K562 (cell line): ENCODE measurements around the gene ERMARD. TPM values are rescaled to one million over a fixed set of nuclear protein-coding genes. Genes with fewer than 3 reads are reported as not detected.

ENCODE experiments used
- ZFP36 ChIP-seq: fragments of 150-350 bp; IDR thresholded peaks from 2 replicates; pipeline ENCODE4 v1.6.1; 2018; ENCODE audit warnings: low read length, low read depth; ENCODE audit not compliant: partially characterized antibody
- ZNF644 ChIP-seq: fragments of 200-800 bp; sonication (Bioruptor generic); IDR thresholded peaks from 2 replicates; pipeline ENCODE4 v1.6.1; 2016; ENCODE audit warnings: low read depth, missing genetic modification characterization, missing compliant biosample characterization
- polyA plus RNA-seq, 8 experiments: library from polyadenylated mRNA; depleted of rRNA in 4 of 8; stranded (reverse) in 5 of 8; unstranded in 3 of 8; fragments of >200 nt; fragmentation: Nextera tagmentation in 2 of 8; fragmentation: Illumina TruSeq in 1 of 8; extraction: Ambion mirVana in 2 of 8; extraction: Trizol in 1 of 8; gene quantifications; 2 replicates each; pipeline versions ENCODE4 v1.2.1 to v1.2.3, GENCODE V29; 2011 to 2014; ENCODE audit warnings: inconsistent platforms in 1 of 8, missing spikeins in 1 of 8
- total RNA-seq, 7 experiments: library from RNA; depleted of rRNA in 6 of 7; stranded (reverse); fragments of >200 nt in 6 of 7; fragmentation: Illumina TruSeq in 2 of 7; extraction: Trizol in 2 of 7; gene quantifications; 2 replicates each; pipeline versions ENCODE4 v1.2.1 to v1.2.3, GENCODE V29; 2011 to 2021; ENCODE audit warnings: low replicate concordance in 1 of 7
- TF ChIP-seq, protein P1 (sequence below): fragments of 200-600 bp; sonication (generic); IDR thresholded peaks from one replicate; pipeline ENCODE4 v1.6.1; 2012; ENCODE audit warnings: mild to moderate bottlenecking, low read depth, low read length, inconsistent platforms
- TF ChIP-seq, protein P2 (sequence below): IDR thresholded peaks from 2 replicates; pipeline ENCODE4 v1.6.1; 2012; ENCODE audit warnings: low read depth, low read length, improper control_type of control experiment, borderline replicate concordance
- TF ChIP-seq, protein P3 (sequence below): fragments of 250-450 bp; sonication (Bioruptor Pico); IDR thresholded peaks from 2 replicates; pipeline ENCODE4 v1.4.0; 2020; ENCODE audit warnings: mild to moderate bottlenecking, moderate library complexity
- TF ChIP-seq, protein P4 (sequence below): sonication (generic); formaldehyde crosslinking; IDR thresholded peaks from 2 replicates; pipeline ENCODE4 v1.8.1; 2023; ENCODE audit warnings: mild to moderate bottlenecking, missing genetic modification reagents

Gene ERMARD
- total and polyA plus RNA-seq, 9 of the 15 experiments (the other 6 are each of a cell fraction or from before 2014, with no cell fraction given): 14.5 to 68.6 (median 27.7) TPM

DNA sequence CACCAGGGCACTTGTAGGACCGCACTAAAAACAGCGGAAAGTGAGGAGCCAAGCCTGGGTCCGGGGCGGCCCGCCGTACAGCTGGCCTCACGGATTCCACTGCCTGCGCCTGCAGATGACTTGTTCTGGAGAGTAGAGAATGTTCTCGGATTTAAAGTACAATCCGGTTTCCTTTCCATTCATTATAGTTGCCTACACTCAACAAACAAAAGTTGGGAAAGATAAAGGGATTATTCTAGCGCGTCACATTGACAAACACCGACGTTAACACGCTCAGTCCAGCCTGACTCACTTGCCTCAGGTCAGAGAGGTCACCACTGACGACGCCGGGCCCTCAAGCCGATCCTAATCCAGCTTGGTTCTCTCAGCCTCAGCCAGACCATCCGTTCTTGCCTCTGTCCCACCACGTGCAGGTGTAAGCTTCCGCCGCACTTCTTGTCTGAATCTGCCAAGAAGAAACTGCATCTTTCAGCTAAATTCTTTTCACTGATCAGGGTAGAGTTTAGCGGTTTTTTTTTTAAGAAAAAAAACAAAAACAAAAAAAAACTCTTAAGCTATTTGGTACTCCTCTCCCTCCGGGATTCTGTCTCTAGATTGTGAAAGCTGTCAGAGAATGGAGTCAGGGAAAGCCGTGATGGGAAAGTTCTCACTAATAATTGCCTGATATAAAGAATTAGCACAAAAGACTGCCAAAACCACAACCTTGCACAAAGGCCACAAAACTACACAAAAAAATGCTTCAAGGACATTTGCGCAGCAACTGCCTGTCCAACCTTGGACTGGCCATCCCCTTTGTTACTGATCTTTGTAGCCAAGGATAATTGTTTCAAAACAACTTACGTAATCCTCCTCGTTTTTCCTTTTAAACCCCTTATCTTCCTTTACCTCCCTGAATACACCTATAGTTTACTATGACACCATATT lies 26.0 kb upstream of the ERMARD start (continued):
- TF ChIP-seq, protein P1, sequence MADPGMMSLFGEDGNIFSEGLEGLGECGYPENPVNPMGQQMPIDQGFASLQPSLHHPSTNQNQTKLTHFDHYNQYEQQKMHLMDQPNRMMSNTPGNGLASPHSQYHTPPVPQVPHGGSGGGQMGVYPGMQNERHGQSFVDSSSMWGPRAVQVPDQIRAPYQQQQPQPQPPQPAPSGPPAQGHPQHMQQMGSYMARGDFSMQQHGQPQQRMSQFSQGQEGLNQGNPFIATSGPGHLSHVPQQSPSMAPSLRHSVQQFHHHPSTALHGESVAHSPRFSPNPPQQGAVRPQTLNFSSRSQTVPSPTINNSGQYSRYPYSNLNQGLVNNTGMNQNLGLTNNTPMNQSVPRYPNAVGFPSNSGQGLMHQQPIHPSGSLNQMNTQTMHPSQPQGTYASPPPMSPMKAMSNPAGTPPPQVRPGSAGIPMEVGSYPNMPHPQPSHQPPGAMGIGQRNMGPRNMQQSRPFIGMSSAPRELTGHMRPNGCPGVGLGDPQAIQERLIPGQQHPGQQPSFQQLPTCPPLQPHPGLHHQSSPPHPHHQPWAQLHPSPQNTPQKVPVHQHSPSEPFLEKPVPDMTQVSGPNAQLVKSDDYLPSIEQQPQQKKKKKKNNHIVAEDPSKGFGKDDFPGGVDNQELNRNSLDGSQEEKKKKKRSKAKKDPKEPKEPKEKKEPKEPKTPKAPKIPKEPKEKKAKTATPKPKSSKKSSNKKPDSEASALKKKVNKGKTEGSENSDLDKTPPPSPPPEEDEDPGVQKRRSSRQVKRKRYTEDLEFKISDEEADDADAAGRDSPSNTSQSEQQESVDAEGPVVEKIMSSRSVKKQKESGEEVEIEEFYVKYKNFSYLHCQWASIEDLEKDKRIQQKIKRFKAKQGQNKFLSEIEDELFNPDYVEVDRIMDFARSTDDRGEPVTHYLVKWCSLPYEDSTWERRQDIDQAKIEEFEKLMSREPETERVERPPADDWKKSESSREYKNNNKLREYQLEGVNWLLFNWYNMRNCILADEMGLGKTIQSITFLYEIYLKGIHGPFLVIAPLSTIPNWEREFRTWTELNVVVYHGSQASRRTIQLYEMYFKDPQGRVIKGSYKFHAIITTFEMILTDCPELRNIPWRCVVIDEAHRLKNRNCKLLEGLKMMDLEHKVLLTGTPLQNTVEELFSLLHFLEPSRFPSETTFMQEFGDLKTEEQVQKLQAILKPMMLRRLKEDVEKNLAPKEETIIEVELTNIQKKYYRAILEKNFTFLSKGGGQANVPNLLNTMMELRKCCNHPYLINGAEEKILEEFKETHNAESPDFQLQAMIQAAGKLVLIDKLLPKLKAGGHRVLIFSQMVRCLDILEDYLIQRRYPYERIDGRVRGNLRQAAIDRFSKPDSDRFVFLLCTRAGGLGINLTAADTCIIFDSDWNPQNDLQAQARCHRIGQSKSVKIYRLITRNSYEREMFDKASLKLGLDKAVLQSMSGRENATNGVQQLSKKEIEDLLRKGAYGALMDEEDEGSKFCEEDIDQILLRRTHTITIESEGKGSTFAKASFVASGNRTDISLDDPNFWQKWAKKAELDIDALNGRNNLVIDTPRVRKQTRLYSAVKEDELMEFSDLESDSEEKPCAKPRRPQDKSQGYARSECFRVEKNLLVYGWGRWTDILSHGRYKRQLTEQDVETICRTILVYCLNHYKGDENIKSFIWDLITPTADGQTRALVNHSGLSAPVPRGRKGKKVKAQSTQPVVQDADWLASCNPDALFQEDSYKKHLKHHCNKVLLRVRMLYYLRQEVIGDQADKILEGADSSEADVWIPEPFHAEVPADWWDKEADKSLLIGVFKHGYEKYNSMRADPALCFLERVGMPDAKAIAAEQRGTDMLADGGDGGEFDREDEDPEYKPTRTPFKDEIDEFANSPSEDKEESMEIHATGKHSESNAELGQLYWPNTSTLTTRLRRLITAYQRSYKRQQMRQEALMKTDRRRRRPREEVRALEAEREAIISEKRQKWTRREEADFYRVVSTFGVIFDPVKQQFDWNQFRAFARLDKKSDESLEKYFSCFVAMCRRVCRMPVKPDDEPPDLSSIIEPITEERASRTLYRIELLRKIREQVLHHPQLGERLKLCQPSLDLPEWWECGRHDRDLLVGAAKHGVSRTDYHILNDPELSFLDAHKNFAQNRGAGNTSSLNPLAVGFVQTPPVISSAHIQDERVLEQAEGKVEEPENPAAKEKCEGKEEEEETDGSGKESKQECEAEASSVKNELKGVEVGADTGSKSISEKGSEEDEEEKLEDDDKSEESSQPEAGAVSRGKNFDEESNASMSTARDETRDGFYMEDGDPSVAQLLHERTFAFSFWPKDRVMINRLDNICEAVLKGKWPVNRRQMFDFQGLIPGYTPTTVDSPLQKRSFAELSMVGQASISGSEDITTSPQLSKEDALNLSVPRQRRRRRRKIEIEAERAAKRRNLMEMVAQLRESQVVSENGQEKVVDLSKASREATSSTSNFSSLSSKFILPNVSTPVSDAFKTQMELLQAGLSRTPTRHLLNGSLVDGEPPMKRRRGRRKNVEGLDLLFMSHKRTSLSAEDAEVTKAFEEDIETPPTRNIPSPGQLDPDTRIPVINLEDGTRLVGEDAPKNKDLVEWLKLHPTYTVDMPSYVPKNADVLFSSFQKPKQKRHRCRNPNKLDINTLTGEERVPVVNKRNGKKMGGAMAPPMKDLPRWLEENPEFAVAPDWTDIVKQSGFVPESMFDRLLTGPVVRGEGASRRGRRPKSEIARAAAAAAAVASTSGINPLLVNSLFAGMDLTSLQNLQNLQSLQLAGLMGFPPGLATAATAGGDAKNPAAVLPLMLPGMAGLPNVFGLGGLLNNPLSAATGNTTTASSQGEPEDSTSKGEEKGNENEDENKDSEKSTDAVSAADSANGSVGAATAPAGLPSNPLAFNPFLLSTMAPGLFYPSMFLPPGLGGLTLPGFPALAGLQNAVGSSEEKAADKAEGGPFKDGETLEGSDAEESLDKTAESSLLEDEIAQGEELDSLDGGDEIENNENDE: no peak
- TF ChIP-seq ZFP36: peak; percentile 23
- TF ChIP-seq, protein P2, sequence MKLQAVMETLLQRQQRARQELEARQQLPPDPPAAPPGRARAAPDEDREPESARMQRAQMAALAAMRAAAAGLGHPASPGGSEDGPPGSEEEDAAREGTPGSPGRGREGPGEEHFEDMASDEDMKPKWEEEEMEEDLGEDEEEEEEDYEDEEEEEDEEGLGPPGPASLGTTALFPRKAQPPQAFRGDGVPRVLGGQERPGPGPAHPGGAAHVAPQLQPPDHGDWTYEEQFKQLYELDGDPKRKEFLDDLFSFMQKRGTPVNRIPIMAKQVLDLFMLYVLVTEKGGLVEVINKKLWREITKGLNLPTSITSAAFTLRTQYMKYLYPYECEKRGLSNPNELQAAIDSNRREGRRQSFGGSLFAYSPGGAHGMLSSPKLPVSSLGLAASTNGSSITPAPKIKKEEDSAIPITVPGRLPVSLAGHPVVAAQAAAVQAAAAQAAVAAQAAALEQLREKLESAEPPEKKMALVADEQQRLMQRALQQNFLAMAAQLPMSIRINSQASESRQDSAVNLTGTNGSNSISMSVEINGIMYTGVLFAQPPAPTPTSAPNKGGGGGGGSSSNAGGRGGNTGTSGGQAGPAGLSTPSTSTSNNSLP: peak; percentile 22; the same call in 1 of the 2 replicates
- TF ChIP-seq ZNF644: peak; percentile 51; the same call in 1 of the 2 replicates
- TF ChIP-seq, protein P3, sequence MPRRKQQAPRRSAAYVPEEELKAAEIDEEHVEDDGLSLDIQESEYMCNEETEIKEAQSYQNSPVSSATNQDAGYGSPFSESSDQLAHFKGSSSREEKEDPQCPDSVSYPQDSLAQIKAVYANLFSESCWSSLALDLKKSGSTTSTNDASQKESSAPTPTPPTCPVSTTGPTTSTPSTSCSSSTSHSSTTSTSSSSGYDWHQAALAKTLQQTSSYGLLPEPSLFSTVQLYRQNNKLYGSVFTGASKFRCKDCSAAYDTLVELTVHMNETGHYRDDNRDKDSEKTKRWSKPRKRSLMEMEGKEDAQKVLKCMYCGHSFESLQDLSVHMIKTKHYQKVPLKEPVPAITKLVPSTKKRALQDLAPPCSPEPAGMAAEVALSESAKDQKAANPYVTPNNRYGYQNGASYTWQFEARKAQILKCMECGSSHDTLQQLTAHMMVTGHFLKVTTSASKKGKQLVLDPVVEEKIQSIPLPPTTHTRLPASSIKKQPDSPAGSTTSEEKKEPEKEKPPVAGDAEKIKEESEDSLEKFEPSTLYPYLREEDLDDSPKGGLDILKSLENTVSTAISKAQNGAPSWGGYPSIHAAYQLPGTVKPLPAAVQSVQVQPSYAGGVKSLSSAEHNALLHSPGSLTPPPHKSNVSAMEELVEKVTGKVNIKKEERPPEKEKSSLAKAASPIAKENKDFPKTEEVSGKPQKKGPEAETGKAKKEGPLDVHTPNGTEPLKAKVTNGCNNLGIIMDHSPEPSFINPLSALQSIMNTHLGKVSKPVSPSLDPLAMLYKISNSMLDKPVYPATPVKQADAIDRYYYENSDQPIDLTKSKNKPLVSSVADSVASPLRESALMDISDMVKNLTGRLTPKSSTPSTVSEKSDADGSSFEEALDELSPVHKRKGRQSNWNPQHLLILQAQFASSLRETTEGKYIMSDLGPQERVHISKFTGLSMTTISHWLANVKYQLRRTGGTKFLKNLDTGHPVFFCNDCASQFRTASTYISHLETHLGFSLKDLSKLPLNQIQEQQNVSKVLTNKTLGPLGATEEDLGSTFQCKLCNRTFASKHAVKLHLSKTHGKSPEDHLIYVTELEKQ (CRISPR knock-in tag): no peak
- TF ChIP-seq, protein P4, sequence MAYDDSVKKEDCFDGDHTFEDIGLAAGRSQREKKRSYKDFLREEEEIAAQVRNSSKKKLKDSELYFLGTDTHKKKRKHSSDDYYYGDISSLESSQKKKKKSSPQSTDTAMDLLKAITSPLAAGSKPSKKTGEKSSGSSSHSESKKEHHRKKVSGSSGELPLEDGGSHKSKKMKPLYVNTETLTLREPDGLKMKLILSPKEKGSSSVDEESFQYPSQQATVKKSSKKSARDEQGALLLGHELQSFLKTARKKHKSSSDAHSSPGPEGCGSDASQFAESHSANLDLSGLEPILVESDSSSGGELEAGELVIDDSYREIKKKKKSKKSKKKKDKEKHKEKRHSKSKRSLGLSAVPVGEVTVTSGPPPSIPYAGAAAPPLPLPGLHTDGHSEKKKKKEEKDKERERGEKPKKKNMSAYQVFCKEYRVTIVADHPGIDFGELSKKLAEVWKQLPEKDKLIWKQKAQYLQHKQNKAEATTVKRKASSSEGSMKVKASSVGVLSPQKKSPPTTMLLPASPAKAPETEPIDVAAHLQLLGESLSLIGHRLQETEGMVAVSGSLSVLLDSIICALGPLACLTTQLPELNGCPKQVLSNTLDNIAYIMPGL (CRISPR knock-in tag): no peak
